Stimulated activated CD8-positive, alpha-beta memory T cell treated with anti-CD3 and anti-CD28 coated beads, Interleukin-7, amount 100 ng/mL, for 24 hours (primary cell): ENCODE measurements around the gene ULK3.

Source experiments
- DNase-seq: peaks from one replicate; pipeline ENCODE4 v3.0.0-alpha.2; 2020; ENCODE audit warnings: low read depth

Gene ULK3

GRCh38 chr15:74840851-74841775 is 1.8 kb downstream of the ULK3 start:
- DNase-seq = no peak

- DNase-seq = no peak
Observed at GRCh38 chr15:74839526-74840395, 3.2 kb downstream of the ULK3 start.

- no peak for DNase-seq
Observed at GRCh38 chr15:74838746-74839525, 4.0 kb downstream of the ULK3 start.

GRCh38 chr15:74838137-74838516 is 4.8 kb downstream of the ULK3 start:
- DNase-seq = no peak

GRCh38 chr15:74837482-74838136 is 5.3 kb downstream of the ULK3 start:
- DNase-seq = no peak

GRCh38 chr15:74836846-74837245 is 6.1 kb downstream of the ULK3 start:
- no peak for DNase-seq

GRCh38 chr15:74835312-74835823 is 7.6 kb downstream of the ULK3 start:
- DNase-seq = no peak

- no peak for DNase-seq
Observed at GRCh38 chr15:74833376-74834107, 9.4 kb downstream of the ULK3 start.

GRCh38 chr15:74832826-74833225 is 10.1 kb downstream of the ULK3 start:
- no peak for DNase-seq

GRCh38 chr15:74831813-74832495 is 11.0 kb downstream of the ULK3 start:
- DNase-seq = no peak

GRCh38 chr15:74830868-74831267 is 12.1 kb downstream of the ULK3 start:
- no peak for DNase-seq

GRCh38 chr15:74829991-74830390 is 13.0 kb downstream of the ULK3 start:
- no peak for DNase-seq

- no peak for DNase-seq
Observed at GRCh38 chr15:74829486-74829885, 13.5 kb downstream of the ULK3 start.

- DNase-seq = no peak
Observed at GRCh38 chr15:74828835-74829234, 14.1 kb downstream of the ULK3 start.

GRCh38 chr15:74827614-74828013 is 15.3 kb downstream of the ULK3 start:
- no peak for DNase-seq

- no peak for DNase-seq
Observed at GRCh38 chr15:74826921-74827320, 16.0 kb downstream of the ULK3 start.

- no peak for DNase-seq
Observed at GRCh38 chr15:74826364-74826819, 16.6 kb downstream of the ULK3 start, which contains the start of gene CPLX3. Gene CPLX3, plus strand, starts transcription at chr15:74826627. Its CDS starts 77 bp downstream, at chr15:74826704.

- no peak for DNase-seq
Observed at GRCh38 chr15:74825866-74826265, 17.1 kb downstream of the ULK3 start.

- DNase-seq = no peak
Observed at GRCh38 chr15:74824976-74825375, 18.0 kb downstream of the ULK3 start.

GRCh38 chr15:74823324-74823723 is 19.6 kb downstream of the ULK3 start:
- DNase-seq = no peak
